HepG2 (cell line): ENCODE data around the gene GALNT1.

ENCODE experiments used
- HDAC6 ChIP-seq: fragments of 200-600 bp; sonication (generic); IDR thresholded peaks from 2 replicates; pipeline ENCODE4 v1.7.0; 2017; ENCODE audit warnings: mild to moderate bottlenecking, antibody characterized with exemption, low read length, low read depth
- ZFP36 ChIP-seq: fragments of 150-350 bp; IDR thresholded peaks from 2 replicates; pipeline ENCODE4 v1.6.1; 2018; ENCODE audit warnings: borderline replicate concordance, low read length, low read depth; ENCODE audit not compliant: partially characterized antibody
- ZNF121 ChIP-seq: sonication (generic); formaldehyde crosslinking; IDR thresholded peaks from 2 replicates; pipeline ENCODE4 v1.5.0; 2020; ENCODE audit warnings: mild to moderate bottlenecking, missing genetic modification reagents
- ZNF441 ChIP-seq: sonication (generic); formaldehyde crosslinking; IDR thresholded peaks from 2 replicates; pipeline ENCODE4 v1.7.0; 2021; ENCODE audit warnings: missing genetic modification reagents, borderline replicate concordance
- ZNF724P ChIP-seq: sonication (generic); formaldehyde crosslinking; IDR thresholded peaks from 2 replicates; pipeline ENCODE4 v1.8.0; 2022; ENCODE audit warnings: missing genetic modification reagents, borderline replicate concordance
- TF ChIP-seq, protein P1 (sequence below): sonication (generic); formaldehyde crosslinking; IDR thresholded peaks from 2 replicates; pipeline ENCODE4 v1.8.0; 2022; ENCODE audit warnings: mild to moderate bottlenecking, missing genetic modification reagents
- TF ChIP-seq, protein P2 (sequence below): sonication (generic); formaldehyde crosslinking; IDR thresholded peaks from 2 replicates; pipeline ENCODE4 v1.5.0; 2020; ENCODE audit warnings: mild to moderate bottlenecking, missing genetic modification reagents, moderate library complexity

DNA sequence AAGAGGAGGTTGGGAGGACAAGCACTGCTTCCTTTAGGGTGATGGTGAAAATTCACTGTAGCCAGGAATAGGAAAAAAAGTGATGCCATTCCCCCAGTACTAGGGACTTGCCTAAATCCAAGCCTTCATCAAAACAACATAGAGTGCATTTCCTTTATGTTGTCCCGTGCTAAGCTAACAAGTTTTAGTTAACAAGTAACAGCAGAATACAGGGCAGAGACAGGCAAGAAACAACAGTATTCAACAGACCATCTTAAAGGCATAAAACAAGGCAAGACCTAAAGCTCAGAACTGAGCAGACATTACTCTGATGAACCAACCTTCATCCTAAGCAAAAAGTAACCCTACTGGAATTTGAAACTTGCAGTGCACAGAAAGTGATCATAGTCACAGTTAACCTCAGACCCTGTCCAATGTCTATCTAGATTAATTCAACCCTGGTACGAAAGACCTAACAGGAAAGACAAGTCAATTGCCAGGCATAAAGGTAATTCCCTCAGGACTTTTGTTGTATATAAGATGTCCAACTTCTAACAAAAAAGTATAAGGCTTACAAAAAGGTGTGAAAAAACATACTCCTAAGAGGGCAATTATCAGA, 34.4 kb upstream of the GALNT1 start:
- no peak for TF ChIP-seq ZNF121 (CRISPR knock-in tag)
- no peak for TF ChIP-seq ZNF441 (CRISPR knock-in tag)
- no peak for TF ChIP-seq ZNF724P (CRISPR knock-in tag)
- TF ChIP-seq, protein P1, sequence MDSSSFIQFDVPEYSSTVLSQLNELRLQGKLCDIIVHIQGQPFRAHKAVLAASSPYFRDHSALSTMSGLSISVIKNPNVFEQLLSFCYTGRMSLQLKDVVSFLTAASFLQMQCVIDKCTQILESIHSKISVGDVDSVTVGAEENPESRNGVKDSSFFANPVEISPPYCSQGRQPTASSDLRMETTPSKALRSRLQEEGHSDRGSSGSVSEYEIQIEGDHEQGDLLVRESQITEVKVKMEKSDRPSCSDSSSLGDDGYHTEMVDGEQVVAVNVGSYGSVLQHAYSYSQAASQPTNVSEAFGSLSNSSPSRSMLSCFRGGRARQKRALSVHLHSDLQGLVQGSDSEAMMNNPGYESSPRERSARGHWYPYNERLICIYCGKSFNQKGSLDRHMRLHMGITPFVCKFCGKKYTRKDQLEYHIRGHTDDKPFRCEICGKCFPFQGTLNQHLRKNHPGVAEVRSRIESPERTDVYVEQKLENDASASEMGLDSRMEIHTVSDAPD = no peak
- TF ChIP-seq, protein P2, sequence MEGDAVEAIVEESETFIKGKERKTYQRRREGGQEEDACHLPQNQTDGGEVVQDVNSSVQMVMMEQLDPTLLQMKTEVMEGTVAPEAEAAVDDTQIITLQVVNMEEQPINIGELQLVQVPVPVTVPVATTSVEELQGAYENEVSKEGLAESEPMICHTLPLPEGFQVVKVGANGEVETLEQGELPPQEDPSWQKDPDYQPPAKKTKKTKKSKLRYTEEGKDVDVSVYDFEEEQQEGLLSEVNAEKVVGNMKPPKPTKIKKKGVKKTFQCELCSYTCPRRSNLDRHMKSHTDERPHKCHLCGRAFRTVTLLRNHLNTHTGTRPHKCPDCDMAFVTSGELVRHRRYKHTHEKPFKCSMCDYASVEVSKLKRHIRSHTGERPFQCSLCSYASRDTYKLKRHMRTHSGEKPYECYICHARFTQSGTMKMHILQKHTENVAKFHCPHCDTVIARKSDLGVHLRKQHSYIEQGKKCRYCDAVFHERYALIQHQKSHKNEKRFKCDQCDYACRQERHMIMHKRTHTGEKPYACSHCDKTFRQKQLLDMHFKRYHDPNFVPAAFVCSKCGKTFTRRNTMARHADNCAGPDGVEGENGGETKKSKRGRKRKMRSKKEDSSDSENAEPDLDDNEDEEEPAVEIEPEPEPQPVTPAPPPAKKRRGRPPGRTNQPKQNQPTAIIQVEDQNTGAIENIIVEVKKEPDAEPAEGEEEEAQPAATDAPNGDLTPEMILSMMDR (CRISPR knock-in tag) = no peak
- TF ChIP-seq ZFP36 = no peak
- no peak for TF ChIP-seq HDAC6
